ENCODE data around the gene LMOD2. TPM values are rescaled to one million over a fixed set of nuclear protein-coding genes. Genes with fewer than 3 reads are reported as not detected.

Gene LMOD2
- total RNA-seq, 1 donor from 2014 or later: 888 TPM

GRCh38 chr7:123641901-123642300 is 13.8 kb upstream of the LMOD2 start:
- no peak for TF ChIP-seq CTCF (IDR thresholded peaks at IDR 0.05; ENCODE audit: borderline replicate concordance)
- Histone ChIP-seq H3K4me1 (peaks cover 71% of the 10 kb centered on the region), H3K36me3 (no peaks in the 10 kb centered on the region), H3K27ac (replicated peaks) (peak overlapping the region; percentile 87), H3K9me3 (replicated peaks) (no peaks in the 10 kb centered on the region), H3K27me3 (ENCODE audit: low read depth) (no peaks in the 10 kb centered on the region), H3K4me3 (no peak overlapping the region)
- no peak for DNase-seq
- intact Hi-C loops (cut with micrococcal nuclease): no loop called here

- H3K4me1 ChIP-seq: peaks cover 76% of the 10 kb centered on the region
- TF ChIP-seq CTCF (IDR thresholded peaks at IDR 0.05; ENCODE audit: borderline replicate concordance): no peak
- peak overlapping the region; percentile 87 for H3K27ac ChIP-seq (replicated peaks)
- intact Hi-C loops (cut with micrococcal nuclease): no loop called here
- no peaks in the 10 kb centered on the region for H3K9me3 ChIP-seq (replicated peaks)
- H3K36me3 ChIP-seq: no peaks in the 10 kb centered on the region
- H3K4me3 ChIP-seq: peak overlapping the region; percentile 46
- DNase-seq: no peak
- no peaks in the 10 kb centered on the region for H3K27me3 ChIP-seq (ENCODE audit: low read depth)
These were observed 11.9 kb upstream of the LMOD2 start for GRCh38 chr7:123643495-123644441.

GRCh38 chr7:123645516-123645915 is 10.2 kb upstream of the LMOD2 start:
- peaks cover 75% of the 10 kb centered on the region for H3K4me1 ChIP-seq
- H3K27ac ChIP-seq (replicated peaks): peak overlapping the region; percentile 87
- intact Hi-C loops (cut with micrococcal nuclease): no loop called here
- peak overlapping the region; percentile 46 for H3K4me3 ChIP-seq
- H3K36me3 ChIP-seq: no peaks in the 10 kb centered on the region
- no peaks in the 10 kb centered on the region for H3K9me3 ChIP-seq (replicated peaks)
- TF ChIP-seq CTCF (IDR thresholded peaks at IDR 0.05; ENCODE audit: borderline replicate concordance): no peak
- no peaks in the 10 kb centered on the region for H3K27me3 ChIP-seq (ENCODE audit: low read depth)
- peak; percentile 45 for DNase-seq

- Histone ChIP-seq H3K27ac (replicated peaks) (peak overlapping the region; percentile 87), H3K4me3 (peak overlapping the region; percentile 2), H3K4me1 (peaks cover 85% of the 10 kb centered on the region), H3K9me3 (replicated peaks) (no peaks in the 10 kb centered on the region), H3K27me3 (ENCODE audit: low read depth) (no peaks in the 10 kb centered on the region), H3K36me3 (no peaks in the 10 kb centered on the region)
- intact Hi-C loops (cut with micrococcal nuclease): no loop called here
- no peak for DNase-seq
- TF ChIP-seq CTCF (IDR thresholded peaks at IDR 0.05; ENCODE audit: borderline replicate concordance): no peak
These were observed 8.4 kb upstream of the LMOD2 start for GRCh38 chr7:123647106-123647730.

GRCh38 chr7:123649964-123650363 is 5.7 kb upstream of the LMOD2 start:
- TF ChIP-seq CTCF (IDR thresholded peaks at IDR 0.05; ENCODE audit: borderline replicate concordance): no peak
- Histone ChIP-seq H3K9me3 (replicated peaks) (no peaks in the 10 kb centered on the region), H3K27ac (replicated peaks) (peak overlapping the region; percentile 56), H3K4me3 (no peak overlapping the region), H3K36me3 (no peaks in the 10 kb centered on the region), H3K4me1 (peaks cover 84% of the 10 kb centered on the region), H3K27me3 (ENCODE audit: low read depth) (no peaks in the 10 kb centered on the region)
- DNase-seq: no peak
- intact Hi-C loops (cut with micrococcal nuclease): no loop called here
